ENCODE data around the gene DCDC2C. TPM values are rescaled to one million over a fixed set of nuclear protein-coding genes. Genes with fewer than 3 reads are reported as not detected.

The DCDC2C gene
- total and polyA plus RNA-seq, 9 of the 15 experiments (the other 6 are each of a cell fraction or from before 2014, with no cell fraction given), result not detected

DNA sequence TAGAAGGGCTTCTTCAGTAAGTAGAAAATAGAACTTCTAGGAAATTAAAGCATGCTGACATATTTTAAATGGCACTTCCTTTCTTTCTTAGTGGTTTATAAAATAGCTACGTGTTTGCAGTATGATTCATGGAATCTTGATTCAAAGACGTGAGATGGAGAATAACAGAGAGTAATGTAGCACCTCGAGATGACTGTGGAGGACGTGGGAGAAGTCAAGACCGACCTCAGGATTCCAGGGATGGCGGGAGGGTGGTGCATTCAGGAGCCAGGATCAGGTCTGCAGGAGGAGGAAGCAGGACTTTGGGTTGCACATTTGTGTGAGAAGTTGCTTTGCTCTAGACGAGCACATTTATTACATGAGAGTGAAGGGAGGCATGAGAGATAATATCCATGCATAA is 56.0 kb downstream of the DCDC2C start:
- Histone ChIP-seq H2AFZ (ENCODE audit: low read depth, low read length) (no peak overlapping the region), H3K9ac (ENCODE audit: insufficient read depth in 1 of 2, low read depth in 2 of 2, low read length in 2 of 2) (no peak overlapping the region), H3K27me3 (ENCODE audit: control insufficient read depth in 2 of 2, insufficient read depth in 2 of 2, low read length in 2 of 2) (peaks cover 0 to 5% of the 10 kb centered on the region in 2 experiments; a peak in 1 of 5 replicates), H3K27ac (ENCODE audit: extremely low read depth, low read depth, low read length) (no peak overlapping the region), H3K4me1 (replicated peaks in 1 of 2; ENCODE audit: control insufficient read depth in 2 of 2, insufficient read depth in 2 of 2, low read length in 2 of 2) (no peaks in the 10 kb centered on the region), H3K9me3 (replicated peaks; ENCODE audit: control insufficient read depth, insufficient read depth, low read depth, low read length) (peaks cover 9% of the 10 kb centered on the region), H3K4me2 (ENCODE audit: insufficient read depth, low read length) (no peak overlapping the region), H3K9me1 (ENCODE audit: control insufficient read depth, insufficient read depth, low read length) (no peaks in the 10 kb centered on the region), H3K4me3 (no peak overlapping the region), H3K36me3 (ENCODE audit: control insufficient read depth, insufficient read depth, low read length) (no peaks in the 10 kb centered on the region), H3K79me2 (ENCODE audit: control insufficient read depth, insufficient read depth, low read length) (no peaks in the 10 kb centered on the region), H4K20me1 (replicated peaks; ENCODE audit: control insufficient read depth, insufficient read depth, low read length) (no peaks in the 10 kb centered on the region)
- in situ Hi-C loops (cut with MboI) (no loop called here), intact Hi-C loops (cut with micrococcal nuclease) (no loop called here)
- no peak for DNase-seq (ENCODE audit: extremely low read depth in 1 of 4, low spot score in 3 of 4)
- 1% methylated on average over 7 of the region's 7 CpGs for WGBS (ENCODE audit: insufficient coverage, low coverage, missing lambda C conversion rate)
- ChIA-PET POLR2A (interaction anchor here (0.8 kb wide), 1 partner anchor 19 kb away, joined by 3 read pairs; no protein-coding TSS in a partner anchor), CTCF (ENCODE audit: low intra/inter-chr PET ratio) (no interaction called here)
- BruUV-seq (replicated peaks), result no TSS peak
- FAIRE-seq, result no peak
- ATAC-seq, result no peak
- TF ChIP-seq ZZZ3 (IDR thresholded peaks at IDR 0.05) (no peak), ILF3 (IDR thresholded peaks at IDR 0.05; ENCODE audit: borderline replicate concordance) (no peak), L3MBTL2 (IDR thresholded peaks at IDR 0.05) (no peak), KDM5B (IDR thresholded peaks at IDR 0.05; ENCODE audit: insufficient replicate concordance, low read depth, low read length) (no peak), ETS2 (tag; IDR thresholded peaks at IDR 0.05; ENCODE audit: borderline replicate concordance, poor library complexity, severe bottlenecking) (no peak), TAL1 (IDR thresholded peaks at IDR 0.05) (no peak)
- TF ChIP-seq, protein P1, sequence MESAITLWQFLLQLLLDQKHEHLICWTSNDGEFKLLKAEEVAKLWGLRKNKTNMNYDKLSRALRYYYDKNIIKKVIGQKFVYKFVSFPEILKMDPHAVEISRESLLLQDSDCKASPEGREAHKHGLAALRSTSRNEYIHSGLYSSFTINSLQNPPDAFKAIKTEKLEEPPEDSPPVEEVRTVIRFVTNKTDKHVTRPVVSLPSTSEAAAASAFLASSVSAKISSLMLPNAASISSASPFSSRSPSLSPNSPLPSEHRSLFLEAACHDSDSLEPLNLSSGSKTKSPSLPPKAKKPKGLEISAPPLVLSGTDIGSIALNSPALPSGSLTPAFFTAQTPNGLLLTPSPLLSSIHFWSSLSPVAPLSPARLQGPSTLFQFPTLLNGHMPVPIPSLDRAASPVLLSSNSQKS (CRISPR knock-in tag; IDR thresholded peaks at IDR 0.05), result no peak
- TF ChIP-seq, protein P2, sequence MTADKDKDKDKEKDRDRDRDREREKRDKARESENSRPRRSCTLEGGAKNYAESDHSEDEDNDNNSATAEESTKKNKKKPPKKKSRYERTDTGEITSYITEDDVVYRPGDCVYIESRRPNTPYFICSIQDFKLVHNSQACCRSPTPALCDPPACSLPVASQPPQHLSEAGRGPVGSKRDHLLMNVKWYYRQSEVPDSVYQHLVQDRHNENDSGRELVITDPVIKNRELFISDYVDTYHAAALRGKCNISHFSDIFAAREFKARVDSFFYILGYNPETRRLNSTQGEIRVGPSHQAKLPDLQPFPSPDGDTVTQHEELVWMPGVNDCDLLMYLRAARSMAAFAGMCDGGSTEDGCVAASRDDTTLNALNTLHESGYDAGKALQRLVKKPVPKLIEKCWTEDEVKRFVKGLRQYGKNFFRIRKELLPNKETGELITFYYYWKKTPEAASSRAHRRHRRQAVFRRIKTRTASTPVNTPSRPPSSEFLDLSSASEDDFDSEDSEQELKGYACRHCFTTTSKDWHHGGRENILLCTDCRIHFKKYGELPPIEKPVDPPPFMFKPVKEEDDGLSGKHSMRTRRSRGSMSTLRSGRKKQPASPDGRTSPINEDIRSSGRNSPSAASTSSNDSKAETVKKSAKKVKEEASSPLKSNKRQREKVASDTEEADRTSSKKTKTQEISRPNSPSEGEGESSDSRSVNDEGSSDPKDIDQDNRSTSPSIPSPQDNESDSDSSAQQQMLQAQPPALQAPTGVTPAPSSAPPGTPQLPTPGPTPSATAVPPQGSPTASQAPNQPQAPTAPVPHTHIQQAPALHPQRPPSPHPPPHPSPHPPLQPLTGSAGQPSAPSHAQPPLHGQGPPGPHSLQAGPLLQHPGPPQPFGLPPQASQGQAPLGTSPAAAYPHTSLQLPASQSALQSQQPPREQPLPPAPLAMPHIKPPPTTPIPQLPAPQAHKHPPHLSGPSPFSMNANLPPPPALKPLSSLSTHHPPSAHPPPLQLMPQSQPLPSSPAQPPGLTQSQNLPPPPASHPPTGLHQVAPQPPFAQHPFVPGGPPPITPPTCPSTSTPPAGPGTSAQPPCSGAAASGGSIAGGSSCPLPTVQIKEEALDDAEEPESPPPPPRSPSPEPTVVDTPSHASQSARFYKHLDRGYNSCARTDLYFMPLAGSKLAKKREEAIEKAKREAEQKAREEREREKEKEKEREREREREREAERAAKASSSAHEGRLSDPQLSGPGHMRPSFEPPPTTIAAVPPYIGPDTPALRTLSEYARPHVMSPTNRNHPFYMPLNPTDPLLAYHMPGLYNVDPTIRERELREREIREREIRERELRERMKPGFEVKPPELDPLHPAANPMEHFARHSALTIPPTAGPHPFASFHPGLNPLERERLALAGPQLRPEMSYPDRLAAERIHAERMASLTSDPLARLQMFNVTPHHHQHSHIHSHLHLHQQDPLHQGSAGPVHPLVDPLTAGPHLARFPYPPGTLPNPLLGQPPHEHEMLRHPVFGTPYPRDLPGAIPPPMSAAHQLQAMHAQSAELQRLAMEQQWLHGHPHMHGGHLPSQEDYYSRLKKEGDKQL (CRISPR knock-in tag; IDR thresholded peaks at IDR 0.05; ENCODE audit: borderline replicate concordance), result no peak
- TF ChIP-seq, protein P3, sequence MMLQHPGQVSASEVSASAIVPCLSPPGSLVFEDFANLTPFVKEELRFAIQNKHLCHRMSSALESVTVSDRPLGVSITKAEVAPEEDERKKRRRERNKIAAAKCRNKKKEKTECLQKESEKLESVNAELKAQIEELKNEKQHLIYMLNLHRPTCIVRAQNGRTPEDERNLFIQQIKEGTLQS (IDR thresholded peaks at IDR 0.05), result no peak
- TF ChIP-seq, protein P3 (CRISPR knock-in tag; conservative IDR thresholded peaks at IDR 0.05), result no peak
